NCI-H82 (cell line): ENCODE measurements around the gene SLC16A7.
"Not testable (repeated sequence)": the region's sequence is repeated elsewhere in the genome, so short reads cannot be mapped to it uniquely, and the experiment has no call there.

Experiments
- DNase-seq: peaks from one replicate; lab custom pipeline; 2025; lab: John Stamatoyannopoulos, UW

Gene SLC16A7, protein sequence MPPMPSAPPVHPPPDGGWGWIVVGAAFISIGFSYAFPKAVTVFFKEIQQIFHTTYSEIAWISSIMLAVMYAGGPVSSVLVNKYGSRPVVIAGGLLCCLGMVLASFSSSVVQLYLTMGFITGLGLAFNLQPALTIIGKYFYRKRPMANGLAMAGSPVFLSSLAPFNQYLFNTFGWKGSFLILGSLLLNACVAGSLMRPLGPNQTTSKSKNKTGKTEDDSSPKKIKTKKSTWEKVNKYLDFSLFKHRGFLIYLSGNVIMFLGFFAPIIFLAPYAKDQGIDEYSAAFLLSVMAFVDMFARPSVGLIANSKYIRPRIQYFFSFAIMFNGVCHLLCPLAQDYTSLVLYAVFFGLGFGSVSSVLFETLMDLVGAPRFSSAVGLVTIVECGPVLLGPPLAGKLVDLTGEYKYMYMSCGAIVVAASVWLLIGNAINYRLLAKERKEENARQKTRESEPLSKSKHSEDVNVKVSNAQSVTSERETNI

DNA sequence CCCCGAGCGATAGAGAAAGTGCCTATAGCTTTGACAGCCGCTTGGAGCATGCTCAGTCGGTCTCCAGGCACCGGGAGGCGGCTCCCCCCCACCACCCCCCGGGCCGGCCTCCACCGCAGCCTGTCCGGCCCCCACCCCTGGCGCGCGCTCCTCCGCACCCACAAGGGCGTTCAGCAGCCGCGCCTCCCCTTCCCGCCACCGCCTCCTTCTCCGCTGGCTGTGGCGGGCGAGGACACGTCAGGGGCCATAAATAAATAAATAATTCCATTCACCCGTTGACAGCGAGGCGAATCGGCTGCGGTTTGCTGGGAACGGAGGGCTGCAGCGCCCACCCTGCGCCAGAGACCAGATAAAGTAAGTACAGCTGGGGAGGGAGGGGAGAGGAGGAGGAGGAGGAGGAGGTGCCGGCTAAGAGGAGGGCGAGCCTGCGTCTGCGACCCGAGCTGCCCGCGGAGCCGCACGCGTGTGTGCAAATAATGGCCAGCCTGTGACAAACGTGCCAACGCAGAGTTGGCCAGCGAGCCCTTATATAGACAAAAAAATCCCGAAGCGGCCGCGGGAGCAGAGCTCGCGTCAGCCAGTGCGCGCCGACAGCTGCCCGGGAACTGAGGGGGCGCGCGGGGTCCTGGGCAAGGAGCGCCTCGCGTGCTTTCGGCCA lies at the start of gene SLC16A7:
SLC16A7 (plus strand) TSS at position 147 of the 658 bp plus-strand sequence. CDS start 108,773 bp downstream, outside the sequence.
- peak; percentile 97 for DNase-seq

DNA sequence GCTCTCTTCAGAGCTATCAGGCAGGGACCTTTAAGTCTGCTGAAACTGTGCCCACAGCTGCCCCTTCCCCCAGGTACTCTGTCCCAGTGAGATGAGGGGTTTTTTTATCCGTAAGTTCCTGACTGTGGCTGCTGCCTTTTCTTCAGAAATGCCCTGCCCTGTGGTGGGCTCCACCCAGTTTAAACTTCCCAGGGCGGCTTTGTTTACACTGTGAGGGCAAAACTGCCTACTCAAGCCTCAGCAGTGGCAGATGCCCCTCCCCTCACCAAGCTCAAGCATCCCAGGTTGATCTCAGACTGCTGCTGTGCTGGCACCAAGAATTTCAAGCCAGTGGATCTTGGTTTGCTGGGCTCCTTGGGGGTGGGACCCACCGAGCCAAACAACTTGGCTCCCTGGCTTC lies 46.9 kb upstream of the SLC16A7 start:
- no peak for DNase-seq

DNA sequence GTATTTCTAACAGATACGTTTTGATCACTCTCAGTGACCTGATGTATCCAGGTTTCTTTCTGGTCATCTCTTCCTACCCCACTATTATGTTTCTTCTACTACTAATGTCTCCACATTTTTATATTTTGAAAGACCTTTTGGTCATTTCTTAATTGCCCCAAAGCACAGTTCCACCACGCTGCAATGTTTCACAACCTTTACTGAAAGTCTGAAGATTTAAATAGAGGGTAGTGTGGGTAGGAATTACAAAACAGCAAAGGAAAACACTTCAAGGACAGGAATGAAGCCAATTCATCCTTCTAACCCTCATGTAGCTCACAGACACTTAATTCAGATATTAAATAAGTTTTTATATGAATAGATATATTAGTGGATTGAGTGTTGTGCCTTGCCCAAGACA lies 36.1 kb upstream of the SLC16A7 start:
- DNase-seq = no peak

DNA sequence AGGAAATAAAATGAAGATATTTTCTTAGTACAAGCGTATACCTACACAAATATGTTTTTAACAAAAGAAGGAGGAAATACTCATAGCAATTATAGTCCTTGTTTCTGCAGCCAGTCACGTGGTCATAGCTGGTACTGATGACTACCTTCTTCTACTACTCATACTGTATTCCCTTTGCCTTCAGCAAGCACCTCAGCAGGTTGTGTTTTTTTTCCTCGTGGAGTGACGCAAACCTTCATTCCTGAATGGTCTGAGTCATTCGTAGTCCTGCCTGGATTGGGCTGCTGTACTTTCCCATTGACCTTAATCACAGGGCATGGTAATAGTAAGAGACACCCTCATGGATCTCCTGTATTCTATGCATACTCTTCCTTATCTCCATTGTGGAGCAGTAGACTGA lies 25.7 kb upstream of the SLC16A7 start:
- DNase-seq = no peak

DNA sequence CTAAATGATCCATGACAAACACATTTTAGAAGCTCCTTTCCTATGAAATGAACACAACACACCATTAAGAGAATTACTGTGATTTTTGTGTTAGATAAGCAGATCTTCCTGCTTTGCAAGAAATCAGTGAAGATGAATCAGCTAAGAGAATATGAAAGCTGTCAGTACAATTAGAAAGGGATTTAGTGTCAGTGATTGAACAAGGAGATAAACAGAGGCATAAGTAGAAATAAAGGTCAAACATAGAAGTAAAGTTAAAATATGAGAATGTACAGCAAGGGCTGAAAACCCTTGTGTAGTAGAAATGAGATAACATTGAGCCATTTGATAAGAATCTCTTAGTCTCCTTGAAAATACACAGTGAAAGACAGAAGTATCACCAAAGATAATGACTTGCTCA lies 21.4 kb upstream of the SLC16A7 start:
- no peak for DNase-seq

DNA sequence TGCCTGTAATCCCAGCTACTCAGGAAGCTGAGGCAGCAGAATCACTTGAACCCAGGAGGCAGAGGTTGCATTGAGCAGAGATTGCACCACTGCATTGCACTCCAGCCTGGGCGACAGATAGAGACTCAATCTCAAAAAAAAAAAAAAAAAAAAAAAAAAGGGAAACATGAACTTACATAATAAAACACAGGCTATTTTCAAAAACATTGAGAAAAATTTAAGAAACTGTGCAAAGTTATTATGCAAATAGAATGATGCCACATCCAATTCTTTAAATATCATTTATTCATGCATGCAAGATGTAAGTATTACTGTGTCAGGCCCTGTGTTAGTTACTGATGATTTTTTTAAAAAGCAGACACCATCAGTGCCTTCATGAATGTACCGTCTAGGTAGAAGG lies 20.0 kb upstream of the SLC16A7 start:
- DNase-seq = no peak

DNA sequence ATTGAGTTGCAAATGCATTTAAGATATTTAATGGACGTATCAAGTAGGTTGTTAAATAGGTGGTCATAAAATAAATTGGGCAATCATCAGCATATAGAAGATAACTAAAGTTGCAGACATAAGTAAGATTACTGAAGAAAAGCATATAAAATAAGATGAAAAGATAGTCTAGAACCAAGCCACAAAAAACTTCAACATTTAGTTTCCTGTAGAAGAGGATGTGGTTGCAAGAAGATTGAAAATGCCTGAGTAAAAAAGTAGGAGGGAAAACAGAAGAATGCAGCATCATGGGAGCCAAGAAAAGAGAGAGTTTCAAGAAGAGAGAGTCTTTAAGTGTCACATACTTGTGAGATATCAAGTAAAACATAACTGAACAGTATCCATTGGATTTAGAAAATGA lies 17.6 kb upstream of the SLC16A7 start:
- no peak for DNase-seq

DNA sequence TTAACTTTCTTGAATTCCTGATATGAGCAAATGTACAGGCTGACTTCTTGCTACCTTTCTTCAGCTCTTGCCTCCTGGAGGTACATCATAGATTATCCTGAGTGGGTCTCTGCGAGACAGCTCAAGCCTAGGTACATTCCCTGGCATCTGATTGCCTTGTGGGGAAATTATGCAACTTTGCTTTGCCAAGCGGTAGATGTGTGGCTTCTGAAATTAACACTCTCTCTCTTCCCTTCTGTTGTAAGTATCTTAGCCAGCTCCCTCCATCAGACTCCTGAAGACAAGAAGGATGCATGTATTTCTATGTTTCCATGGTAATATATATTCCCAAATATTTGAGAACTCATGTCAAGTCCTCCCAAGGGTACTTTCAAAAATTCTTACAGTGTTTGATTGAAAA lies 16.2 kb upstream of the SLC16A7 start:
- no peak for DNase-seq

DNA sequence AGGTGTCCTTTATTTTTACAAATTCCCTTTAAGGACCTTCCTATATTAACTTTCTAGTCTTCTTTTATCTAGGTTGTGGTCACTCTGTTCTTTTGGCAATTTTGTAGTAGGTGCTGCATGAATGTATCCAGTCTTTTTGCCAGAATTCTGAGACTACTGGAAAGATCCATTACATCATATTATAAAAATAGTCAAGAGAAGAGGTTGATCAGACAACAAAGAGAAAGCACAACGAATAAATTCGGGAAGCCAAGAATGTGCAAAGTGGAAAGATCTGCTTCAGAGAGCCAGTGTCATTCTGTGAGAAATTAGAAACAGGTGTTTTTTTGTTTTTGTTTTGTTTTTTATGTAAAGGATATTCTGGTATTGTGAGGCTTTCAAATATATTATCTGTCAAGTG lies 15.8 kb upstream of the SLC16A7 start:
- no peak for DNase-seq

DNA sequence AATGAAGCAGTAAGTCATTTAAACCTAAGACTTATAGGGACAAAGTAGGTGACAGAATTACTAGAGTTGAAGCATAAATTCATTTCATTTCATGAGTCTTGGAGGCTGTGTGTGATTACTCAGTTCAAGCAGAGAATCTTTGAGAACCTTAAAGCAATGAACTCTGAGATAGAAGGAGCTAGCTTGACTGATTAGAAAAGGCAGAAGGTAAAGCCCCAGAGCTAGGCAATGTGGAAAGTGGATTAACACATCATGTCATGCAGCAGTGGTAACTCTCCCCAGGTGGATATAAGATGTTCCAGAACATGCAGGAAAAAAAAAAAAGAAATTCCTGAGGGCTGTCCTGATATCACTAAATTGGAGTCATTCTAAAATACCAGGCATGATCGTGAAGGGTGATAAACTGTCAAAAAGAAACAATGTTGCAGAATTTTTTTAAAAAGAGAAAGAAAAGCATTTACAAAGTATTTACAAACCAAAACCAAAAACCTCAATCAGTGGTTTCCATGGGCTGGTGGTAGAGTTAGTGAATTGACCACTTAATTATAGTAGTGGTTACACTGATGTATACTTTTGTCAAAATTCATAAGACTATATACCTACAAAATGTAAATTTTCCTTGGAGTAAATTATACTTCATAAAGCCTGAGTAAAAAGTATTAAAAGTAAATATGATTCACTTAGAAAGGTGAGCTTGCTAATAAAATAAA lies 12.7 kb upstream of the SLC16A7 start:
- DNase-seq = no peak

DNA sequence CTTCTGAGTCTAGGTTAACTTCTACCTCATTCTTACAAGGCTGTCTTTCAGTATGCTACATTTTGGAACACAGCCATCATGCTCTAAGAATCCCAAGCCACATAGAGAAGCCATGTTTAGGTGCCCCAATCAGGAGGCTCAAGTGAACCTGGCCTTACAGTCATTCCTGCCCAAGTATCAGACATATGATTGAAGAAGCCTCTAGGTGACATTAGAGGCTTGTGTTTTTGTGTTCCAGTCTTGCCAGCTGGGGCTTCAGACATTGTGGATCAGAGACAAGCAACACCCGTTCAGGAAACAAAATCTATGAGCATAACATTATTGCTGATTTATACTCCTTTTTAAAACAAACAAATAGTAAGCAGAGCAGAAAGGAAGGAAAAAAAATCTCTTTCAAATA lies 8.1 kb upstream of the SLC16A7 start:
- DNase-seq = no peak

DNA sequence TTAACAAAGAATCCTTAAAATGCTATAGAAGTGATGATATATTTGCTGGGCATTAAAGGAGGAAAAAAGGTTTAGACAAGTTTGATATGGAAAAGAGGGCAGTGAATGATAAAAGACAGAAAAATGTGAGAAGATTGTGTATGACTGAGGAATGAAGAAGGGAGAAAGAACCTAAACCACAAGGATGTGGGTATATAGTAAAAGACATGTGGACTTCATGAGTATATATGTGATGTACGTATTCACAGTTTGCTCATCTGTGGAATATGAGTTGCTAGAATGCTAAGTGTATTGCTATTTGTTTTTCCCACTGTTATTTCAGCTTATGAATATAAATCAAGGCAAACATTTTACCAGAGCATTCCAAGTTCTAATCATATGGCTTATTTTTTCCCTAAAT lies 2.1 kb upstream of the SLC16A7 start:
- DNase-seq = no peak

DNA sequence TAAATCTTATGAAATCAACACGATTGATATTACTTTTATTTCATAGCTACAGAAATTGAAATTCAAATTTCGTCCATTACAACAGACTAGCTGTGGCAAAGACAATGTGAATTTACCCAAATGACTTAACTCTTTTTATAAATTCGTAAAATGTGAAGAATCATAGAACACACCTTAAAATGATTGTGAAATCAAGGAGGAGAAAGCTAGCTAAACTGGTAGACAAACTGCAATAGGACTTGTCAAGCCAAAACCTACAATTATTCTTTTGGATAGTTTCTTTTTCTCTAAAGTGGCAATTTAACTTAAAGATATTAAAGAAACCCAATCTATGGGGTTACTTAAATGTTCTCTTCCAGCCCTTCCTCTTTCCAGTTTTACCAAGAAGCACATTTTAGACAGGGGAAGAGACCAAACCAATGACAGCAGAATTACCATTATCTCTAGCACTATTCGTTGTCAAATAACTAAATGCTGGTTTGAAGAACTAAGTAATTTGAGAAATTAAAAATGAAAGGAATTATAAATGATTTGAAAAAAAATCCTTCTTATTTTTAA lies 807 bp upstream of the SLC16A7 start:
- DNase-seq = no peak

DNA sequence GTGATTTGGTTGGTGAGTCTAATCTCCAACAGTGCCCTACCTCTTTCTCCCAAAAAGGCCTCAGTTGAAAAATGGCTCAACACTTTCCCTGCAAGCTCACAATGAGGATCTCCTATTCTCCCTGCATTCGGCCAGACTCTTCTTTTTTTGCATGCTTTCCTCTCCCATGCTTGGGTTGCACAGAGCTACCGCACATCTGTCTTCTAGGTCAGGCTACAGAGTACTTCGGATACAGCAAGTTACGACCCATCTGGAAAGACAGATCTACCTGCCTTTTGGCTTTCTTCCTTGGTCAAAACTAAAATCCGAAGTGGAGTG lies 305 bp upstream of the SLC16A7 start:
- no peak for DNase-seq

DNA sequence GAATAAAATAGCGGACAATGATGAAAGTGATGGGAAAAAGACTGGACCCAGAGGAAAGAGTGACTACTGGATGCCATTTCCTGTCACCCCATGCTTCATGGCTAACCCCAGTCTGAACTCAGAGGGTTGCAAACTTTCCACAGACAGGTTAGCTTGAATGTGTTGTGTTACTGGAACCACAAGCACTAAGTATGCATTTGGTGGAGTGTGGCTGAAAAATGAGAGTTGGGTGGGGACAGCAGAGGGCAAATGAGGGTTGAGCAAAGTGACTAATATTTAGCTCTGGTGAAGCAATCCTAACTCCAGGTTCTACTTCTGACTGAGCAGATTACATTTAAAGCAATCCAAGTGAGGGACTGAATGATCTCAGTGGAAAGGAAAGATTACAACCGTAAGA lies 1.6 kb downstream of the SLC16A7 start:
- DNase-seq = no peak

DNA sequence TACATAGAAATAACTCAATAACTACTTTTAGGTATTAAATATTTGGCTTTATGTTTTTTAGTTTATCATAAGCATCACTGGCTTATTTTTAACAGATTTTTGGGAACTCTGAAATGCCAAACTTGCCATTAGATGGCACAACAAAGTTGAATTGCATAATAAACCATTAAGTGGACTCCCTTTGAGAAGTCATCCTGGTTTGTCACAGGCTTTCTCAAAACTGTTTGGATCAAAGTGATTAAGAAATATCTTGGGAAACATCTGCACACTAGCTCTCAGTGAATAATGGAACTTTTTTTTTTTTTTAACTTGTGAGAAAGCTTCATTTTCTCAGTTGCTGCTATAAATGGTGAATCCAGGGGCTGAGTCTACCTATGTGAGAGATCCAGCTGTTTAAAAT lies 4.3 kb downstream of the SLC16A7 start:
- DNase-seq = no peak

DNA sequence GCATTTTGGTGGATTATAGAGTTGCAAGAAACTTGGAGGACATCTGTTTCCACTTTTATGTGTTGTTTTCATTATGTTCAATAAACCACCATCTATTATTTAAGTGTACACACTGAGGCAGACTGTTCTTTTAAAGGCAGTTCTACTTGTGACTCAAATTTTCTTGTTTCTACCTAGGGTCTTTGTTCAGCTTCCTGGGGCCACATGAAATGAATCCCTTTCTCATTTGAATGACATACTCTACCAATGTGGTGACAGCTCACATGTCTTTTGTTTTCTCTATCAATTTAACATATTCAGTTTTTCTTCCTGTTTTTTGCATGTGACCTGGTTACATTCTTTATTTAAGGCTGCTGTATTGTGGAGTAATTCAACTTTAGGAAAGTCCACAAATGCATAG lies 7.9 kb downstream of the SLC16A7 start:
- no peak for DNase-seq

DNA sequence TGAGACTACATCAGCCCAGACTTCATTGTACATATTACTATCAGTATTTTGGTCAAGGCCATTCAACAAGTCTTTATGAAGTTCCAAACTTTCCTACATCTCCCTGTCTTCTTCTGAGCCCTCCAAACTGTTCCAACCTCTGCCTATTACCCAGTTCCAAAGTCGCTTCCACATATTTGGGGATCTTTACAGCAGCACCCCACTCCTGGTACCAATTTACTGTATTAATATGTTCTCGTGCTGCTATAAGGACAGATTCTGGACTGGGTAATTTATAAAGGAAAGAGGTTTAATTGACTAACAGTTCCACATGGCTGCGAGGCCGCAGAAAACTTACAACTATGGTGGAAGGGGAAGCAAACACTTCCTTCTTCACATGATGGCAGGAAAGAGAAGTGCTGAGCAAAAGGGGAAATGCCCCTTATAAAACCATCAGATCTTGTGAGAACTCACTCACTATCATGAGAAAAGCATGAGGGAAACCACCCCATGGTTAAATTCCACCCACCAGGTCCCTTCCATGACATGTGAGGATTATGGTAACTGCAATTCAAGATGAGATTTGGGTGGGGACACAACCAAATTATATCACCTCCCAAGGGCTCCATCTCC lies 17.1 kb downstream of the SLC16A7 start:
- not testable (repeated sequence) for DNase-seq

DNA sequence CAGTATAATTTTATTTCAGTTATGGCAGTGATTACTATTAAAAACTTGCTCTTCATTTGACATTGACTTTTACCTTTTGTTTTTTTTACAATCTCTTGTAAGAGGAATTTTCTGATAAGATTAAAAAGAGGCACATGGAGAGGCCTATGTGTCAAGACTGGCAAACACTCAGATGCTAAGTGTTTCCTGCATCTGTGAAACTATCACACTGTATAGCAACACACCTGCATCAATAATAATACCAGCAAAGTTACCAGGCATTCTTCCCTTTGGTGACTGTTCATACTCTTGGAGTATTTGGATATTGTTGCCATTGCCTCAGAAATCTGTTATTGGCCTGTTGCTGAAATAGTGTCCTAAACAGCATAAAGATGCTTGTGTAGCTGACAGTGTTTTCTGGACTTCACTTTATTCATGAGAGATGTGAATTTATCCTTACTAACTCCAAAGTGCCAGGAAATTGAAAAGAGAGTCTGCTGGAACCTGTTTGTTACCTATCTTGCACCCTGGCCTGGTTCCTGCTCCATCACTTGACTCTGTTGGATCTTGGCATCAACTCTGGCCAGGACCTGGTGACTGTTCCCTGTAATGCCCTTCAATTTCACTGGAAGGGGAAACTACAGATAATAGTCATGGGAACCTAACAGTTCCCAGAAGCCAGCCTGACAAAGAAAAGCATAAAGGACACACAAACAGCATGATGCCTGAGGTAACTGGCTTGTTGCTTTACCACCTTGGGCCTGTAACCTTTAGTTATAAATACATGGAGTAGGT lies 19.8 kb downstream of the SLC16A7 start:
- no peak for DNase-seq

DNA sequence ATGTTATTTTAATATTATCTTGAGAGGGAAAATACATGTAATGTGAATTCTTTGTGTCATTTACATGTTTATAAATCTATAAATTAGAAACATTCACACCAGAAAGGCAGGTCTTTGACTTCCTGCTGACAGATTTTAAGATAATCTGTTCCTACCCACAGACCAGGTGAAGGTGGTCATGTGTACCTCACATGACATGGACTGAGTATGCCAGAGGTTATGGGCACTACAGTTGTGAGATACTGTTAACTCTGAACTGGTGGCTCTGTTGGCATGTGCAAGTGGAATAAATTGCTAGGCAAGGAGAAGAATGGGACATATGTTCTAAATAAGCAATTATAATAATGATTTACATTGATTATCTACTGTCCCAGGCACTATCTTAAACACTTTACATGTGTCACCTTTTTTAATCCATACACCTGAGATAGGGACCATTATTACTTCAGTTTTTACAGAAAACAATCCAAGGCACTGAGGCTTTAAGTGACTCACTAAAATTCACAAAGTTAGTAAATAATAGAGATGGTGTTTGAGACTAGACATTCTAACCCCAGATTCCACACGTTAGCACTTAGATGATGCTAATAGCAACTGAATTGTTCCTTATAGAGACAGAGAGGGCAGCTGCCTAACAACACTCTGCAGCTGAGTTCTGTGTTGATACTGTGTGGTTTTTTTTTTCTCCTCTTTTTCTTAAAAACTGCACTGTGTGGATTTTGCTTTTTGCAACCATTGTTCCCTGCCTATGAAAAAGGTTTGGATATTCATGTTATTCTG lies 23.8 kb downstream of the SLC16A7 start:
- DNase-seq = no peak

DNA sequence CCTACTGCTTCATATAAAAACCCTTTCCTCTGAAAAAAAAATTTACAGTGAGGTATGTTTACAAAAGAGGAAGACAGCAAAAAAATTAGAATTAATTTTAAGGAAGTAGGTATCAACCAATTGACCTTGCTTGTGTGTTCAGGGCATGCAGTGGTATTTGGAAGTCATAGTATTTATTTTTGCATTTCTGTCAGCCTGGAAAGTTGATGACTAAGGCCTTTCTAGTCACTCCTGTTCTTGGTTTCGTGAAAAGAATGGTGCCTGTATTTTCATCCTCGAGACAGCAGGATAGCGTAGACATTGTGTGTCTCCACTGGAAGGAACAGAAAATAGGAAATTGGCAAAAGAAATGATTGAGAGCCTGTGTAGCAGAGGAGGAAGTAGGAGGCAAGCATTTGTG lies 24.5 kb downstream of the SLC16A7 start:
- DNase-seq = no peak
